Measurements from ENCODE around the gene BACE2. TPM values are rescaled to one million over a fixed set of nuclear protein-coding genes. Genes with fewer than 3 reads are reported as not detected.

BACE2 gene
- total and polyA plus RNA-seq, 2 donors (not counting 1 experiment from before 2014, with no cell fraction given), result 19.5 to 31.5 TPM

DNA sequence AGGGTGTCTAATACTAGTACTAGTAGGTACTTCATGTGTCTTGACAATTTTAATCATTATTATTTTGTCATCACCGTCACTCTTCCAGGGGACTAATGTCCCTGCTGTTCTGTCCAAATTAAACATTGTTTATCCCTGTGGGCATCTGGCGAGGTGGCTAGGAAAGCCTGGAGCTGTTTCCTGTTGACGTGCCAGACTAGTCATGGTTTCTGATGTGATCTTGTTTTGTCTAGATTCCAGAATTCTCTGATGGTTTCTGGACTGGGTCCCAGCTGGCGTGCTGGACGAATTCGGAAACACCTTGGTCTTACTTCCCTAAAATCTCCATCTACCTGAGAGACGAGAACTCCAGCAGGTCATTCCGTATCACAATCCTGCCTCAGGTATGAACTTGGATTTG is 82.6 kb downstream of the BACE2 start:
- H3K27ac ChIP-seq (ENCODE audit: insufficient read depth, low read length), result peak overlapping the region; percentile 27
- peak; percentile 36 to 77 for DNase-seq (ENCODE audit: low read depth in 2 of 2)
- H3K36me3 ChIP-seq (ENCODE audit: control insufficient read depth, insufficient read depth, low read length), result no peaks in the 10 kb centered on the region
- no peaks in the 10 kb centered on the region for H3K4me1 ChIP-seq (ENCODE audit: control insufficient read depth, extremely low read depth, insufficient read depth, low read length)
- H2AFZ ChIP-seq (ENCODE audit: low read length), result no peak overlapping the region
- no peak overlapping the region for H3K4me3 ChIP-seq (replicated peaks in 1 of 4; ENCODE audit: control extremely low read depth in 1 of 4, insufficient read depth in 1 of 4, low read depth in 3 of 4, low read length in 4 of 4)
- no peaks in the 10 kb centered on the region for H4K20me1 ChIP-seq (ENCODE audit: control insufficient read depth, extremely low read depth, insufficient read depth, low read length)
- peak overlapping the region; percentile 2 for H3K4me2 ChIP-seq (ENCODE audit: extremely low read depth, insufficient read depth, low read length)
- H3K9ac ChIP-seq (ENCODE audit: insufficient read depth, low read length), result no peak overlapping the region
- no peaks in the 10 kb centered on the region for H3K9me3 ChIP-seq (ENCODE audit: control insufficient read depth, insufficient read depth, low read depth, low read length)
- no peaks in the 10 kb centered on the region for H3K79me2 ChIP-seq (ENCODE audit: control insufficient read depth, insufficient read depth, low read length)
- no peaks in the 10 kb centered on the region for H3K27me3 ChIP-seq (ENCODE audit: control insufficient read depth, insufficient read depth, low read length)
- TF ChIP-seq EZH2 (IDR thresholded peaks at IDR 0.05; ENCODE audit: low read length, missing control alignments), result no peak
- TF ChIP-seq, protein P1, sequence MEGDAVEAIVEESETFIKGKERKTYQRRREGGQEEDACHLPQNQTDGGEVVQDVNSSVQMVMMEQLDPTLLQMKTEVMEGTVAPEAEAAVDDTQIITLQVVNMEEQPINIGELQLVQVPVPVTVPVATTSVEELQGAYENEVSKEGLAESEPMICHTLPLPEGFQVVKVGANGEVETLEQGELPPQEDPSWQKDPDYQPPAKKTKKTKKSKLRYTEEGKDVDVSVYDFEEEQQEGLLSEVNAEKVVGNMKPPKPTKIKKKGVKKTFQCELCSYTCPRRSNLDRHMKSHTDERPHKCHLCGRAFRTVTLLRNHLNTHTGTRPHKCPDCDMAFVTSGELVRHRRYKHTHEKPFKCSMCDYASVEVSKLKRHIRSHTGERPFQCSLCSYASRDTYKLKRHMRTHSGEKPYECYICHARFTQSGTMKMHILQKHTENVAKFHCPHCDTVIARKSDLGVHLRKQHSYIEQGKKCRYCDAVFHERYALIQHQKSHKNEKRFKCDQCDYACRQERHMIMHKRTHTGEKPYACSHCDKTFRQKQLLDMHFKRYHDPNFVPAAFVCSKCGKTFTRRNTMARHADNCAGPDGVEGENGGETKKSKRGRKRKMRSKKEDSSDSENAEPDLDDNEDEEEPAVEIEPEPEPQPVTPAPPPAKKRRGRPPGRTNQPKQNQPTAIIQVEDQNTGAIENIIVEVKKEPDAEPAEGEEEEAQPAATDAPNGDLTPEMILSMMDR (conservative IDR thresholded peaks at IDR 0.05 in 1 of 2, IDR thresholded peaks at IDR 0.05 in 1 of 2; ENCODE audit: low read depth in 1 of 2, low read length in 2 of 2), result no peak

DNA sequence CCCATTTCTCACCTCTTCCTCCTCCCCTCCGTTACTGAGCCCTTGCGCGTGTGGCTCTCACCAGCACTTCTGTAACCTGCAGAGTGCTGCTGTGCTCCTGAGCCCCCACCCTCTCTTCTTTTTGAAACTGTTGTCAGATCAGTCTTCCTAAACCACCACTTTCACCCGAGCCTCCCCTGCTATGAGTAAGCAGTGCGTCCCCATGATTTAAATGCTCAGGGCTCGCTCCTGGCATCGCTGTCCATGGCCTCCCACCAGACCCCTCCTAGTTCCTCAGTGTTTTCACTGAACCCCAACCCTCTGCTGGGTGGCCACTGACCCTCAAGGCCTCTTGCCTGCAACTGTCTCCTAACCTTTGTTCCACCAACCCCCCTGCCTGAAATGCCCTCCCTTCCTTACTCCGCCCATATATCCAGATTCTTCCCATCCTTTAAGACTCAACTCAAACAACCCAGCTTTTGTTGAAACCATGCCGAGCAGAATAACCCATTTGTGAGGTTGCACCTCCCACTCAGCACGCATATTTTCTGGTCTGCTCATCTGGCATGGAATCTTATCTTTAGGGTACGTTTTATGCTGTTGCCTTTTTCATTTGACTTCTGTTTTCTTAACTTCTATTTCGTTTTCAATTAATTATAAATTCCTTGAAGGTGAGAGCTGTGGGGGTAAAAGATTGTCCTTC is 84.1 kb downstream of the BACE2 start:
- Histone ChIP-seq H3K9ac (ENCODE audit: insufficient read depth, low read length) (no peak overlapping the region), H4K20me1 (ENCODE audit: control insufficient read depth, extremely low read depth, insufficient read depth, low read length) (no peaks in the 10 kb centered on the region), H3K27me3 (ENCODE audit: control insufficient read depth, insufficient read depth, low read length) (no peaks in the 10 kb centered on the region), H3K79me2 (ENCODE audit: control insufficient read depth, insufficient read depth, low read length) (no peaks in the 10 kb centered on the region), H3K27ac (ENCODE audit: insufficient read depth, low read length) (peak overlapping the region; percentile 40), H3K4me1 (ENCODE audit: control insufficient read depth, extremely low read depth, insufficient read depth, low read length) (no peaks in the 10 kb centered on the region), H3K4me3 (replicated peaks in 1 of 4; ENCODE audit: control extremely low read depth in 1 of 4, insufficient read depth in 1 of 4, low read depth in 3 of 4, low read length in 4 of 4) (no peak overlapping the region), H2AFZ (ENCODE audit: low read length) (no peak overlapping the region), H3K9me3 (ENCODE audit: control insufficient read depth, insufficient read depth, low read depth, low read length) (no peaks in the 10 kb centered on the region), H3K4me2 (ENCODE audit: extremely low read depth, insufficient read depth, low read length) (no peak overlapping the region), H3K36me3 (ENCODE audit: control insufficient read depth, insufficient read depth, low read length) (no peaks in the 10 kb centered on the region)
- peak; percentile 72 to 97 for DNase-seq (ENCODE audit: low read depth in 2 of 2)
- TF ChIP-seq EZH2 (IDR thresholded peaks at IDR 0.05; ENCODE audit: low read length, missing control alignments), result no peak
- TF ChIP-seq, protein P1 (conservative IDR thresholded peaks at IDR 0.05 in 1 of 2, IDR thresholded peaks at IDR 0.05 in 1 of 2; ENCODE audit: low read depth in 1 of 2, low read length in 2 of 2), result no peak

DNA sequence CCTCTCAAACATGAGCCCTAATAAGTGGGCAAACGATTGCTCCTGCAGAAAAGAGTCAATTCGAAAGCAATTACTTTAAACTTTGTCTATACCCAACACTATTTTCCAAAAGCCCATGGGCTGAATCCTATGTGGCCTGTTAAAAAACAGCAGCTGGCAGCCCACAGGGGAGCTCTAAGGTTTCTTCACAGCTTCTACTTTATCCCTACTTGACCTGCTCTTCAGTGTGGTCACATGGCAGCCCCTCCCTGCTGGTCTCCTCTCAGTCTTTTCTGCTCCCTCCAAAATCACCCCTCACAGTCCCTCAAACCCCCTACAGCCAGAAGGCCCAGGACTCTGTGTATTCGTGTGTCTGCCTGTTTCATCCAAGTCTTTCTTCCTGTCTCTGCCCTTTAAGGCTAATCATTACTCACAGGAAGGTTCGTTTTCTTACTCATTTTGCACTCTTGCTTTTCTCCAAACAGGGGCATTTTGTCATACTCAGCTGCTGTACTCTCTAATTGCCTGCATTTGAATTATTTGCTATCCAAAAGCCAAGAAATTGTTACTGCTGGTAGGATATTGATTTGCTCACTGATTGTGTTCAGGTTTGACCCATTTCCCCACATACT is 86.2 kb downstream of the BACE2 start:
- Histone ChIP-seq H3K27ac (ENCODE audit: insufficient read depth, low read length) (no peak overlapping the region), H3K79me2 (ENCODE audit: control insufficient read depth, insufficient read depth, low read length) (no peaks in the 10 kb centered on the region), H2AFZ (ENCODE audit: low read length) (no peak overlapping the region), H4K20me1 (ENCODE audit: control insufficient read depth, extremely low read depth, insufficient read depth, low read length) (no peaks in the 10 kb centered on the region), H3K9me3 (ENCODE audit: control insufficient read depth, insufficient read depth, low read depth, low read length) (no peaks in the 10 kb centered on the region), H3K36me3 (ENCODE audit: control insufficient read depth, insufficient read depth, low read length) (no peaks in the 10 kb centered on the region), H3K9ac (ENCODE audit: insufficient read depth, low read length) (no peak overlapping the region), H3K27me3 (ENCODE audit: control insufficient read depth, insufficient read depth, low read length) (no peaks in the 10 kb centered on the region), H3K4me1 (ENCODE audit: control insufficient read depth, extremely low read depth, insufficient read depth, low read length) (no peaks in the 10 kb centered on the region), H3K4me2 (ENCODE audit: extremely low read depth, insufficient read depth, low read length) (peak overlapping the region; percentile 8), H3K4me3 (replicated peaks in 1 of 4; ENCODE audit: control extremely low read depth in 1 of 4, insufficient read depth in 1 of 4, low read depth in 3 of 4, low read length in 4 of 4) (no peak overlapping the region)
- peak in 1 of 2 donors; percentile 62 for DNase-seq (ENCODE audit: low read depth in 2 of 2)
- no peak for TF ChIP-seq EZH2 (IDR thresholded peaks at IDR 0.05; ENCODE audit: low read length, missing control alignments)

Measured in fibroblast of lung (primary cell).